ENCODE data around the gene FOXN1.

FOXN1 gene

GRCh38 chr17:28477928-28478327, 28.2 kb upstream of the FOXN1 start:
- no peak for DNase-seq (ENCODE audit: low read depth)

- DNase-seq (ENCODE audit: low read depth) = no peak
Observed at GRCh38 chr17:28478712-28479615, 27.2 kb upstream of the FOXN1 start.

GRCh38 chr17:28480278-28480677, 25.9 kb upstream of the FOXN1 start:
- no peak for DNase-seq (ENCODE audit: low read depth)

GRCh38 chr17:28480799-28481571, 25.2 kb upstream of the FOXN1 start:
- DNase-seq (ENCODE audit: low read depth) = no peak

- no peak for DNase-seq (ENCODE audit: low read depth)
Observed at GRCh38 chr17:28482551-28483199, 23.5 kb upstream of the FOXN1 start.

- DNase-seq (ENCODE audit: low read depth) = no peak
Observed at GRCh38 chr17:28484296-28484695, 21.9 kb upstream of the FOXN1 start.

- no peak for DNase-seq (ENCODE audit: low read depth)
Observed at GRCh38 chr17:28485049-28485448, 21.1 kb upstream of the FOXN1 start.

- DNase-seq (ENCODE audit: low read depth) = no peak
Observed at GRCh38 chr17:28487881-28488532, 18.1 kb upstream of the FOXN1 start.

- no peak for DNase-seq (ENCODE audit: low read depth)
Observed at GRCh38 chr17:28488533-28489276, 17.4 kb upstream of the FOXN1 start.

- DNase-seq (ENCODE audit: low read depth) = no peak
Observed at GRCh38 chr17:28491286-28491685, 14.9 kb upstream of the FOXN1 start.

- no peak for DNase-seq (ENCODE audit: low read depth)
Observed at GRCh38 chr17:28491860-28492259, 14.3 kb upstream of the FOXN1 start.

GRCh38 chr17:28492352-28493310, 13.5 kb upstream of the FOXN1 start:
- no peak for DNase-seq (ENCODE audit: low read depth)

- peak; percentile 80 for DNase-seq (ENCODE audit: low read depth)
Observed at GRCh38 chr17:28493460-28493859, 12.7 kb upstream of the FOXN1 start.

GRCh38 chr17:28494445-28495188, 11.5 kb upstream of the FOXN1 start:
- DNase-seq (ENCODE audit: low read depth) = peak; percentile 74

- DNase-seq (ENCODE audit: low read depth) = no peak
Observed at GRCh38 chr17:28495635-28496034, 10.5 kb upstream of the FOXN1 start.

- DNase-seq (ENCODE audit: low read depth) = no peak
Observed at GRCh38 chr17:28497931-28498330, 8.2 kb upstream of the FOXN1 start.

- DNase-seq (ENCODE audit: low read depth) = no peak
Observed at GRCh38 chr17:28498652-28499363, 7.3 kb upstream of the FOXN1 start.

GRCh38 chr17:28499364-28499664, 6.8 kb upstream of the FOXN1 start:
- no peak for DNase-seq (ENCODE audit: low read depth)
